Endothelial cell of umbilical vein (primary cell): ENCODE measurements around the gene CNDP1. TPM values are rescaled to one million over a fixed set of nuclear protein-coding genes. Genes with fewer than 3 reads are reported as not detected.

Source experiments
- BruUV-seq: library from RNA; stranded (reverse); fragments of 400-500 nt; replicated peaks from 2 replicates; lab custom pipeline; 2021; lab: Mats Ljungman, UMichigan
- CTCF ChIA-PET: fragments of 300-600, 350-600 bp; sonication (Branson Sonifier 250); formaldehyde crosslinking; loops from one replicate; lab custom pipeline; 2021; ENCODE audit warnings: antibody characterized with exemption, inconsistent platforms; lab: Charles Lee
- POLR2A ChIA-PET: fragments of 300-600, 350-600 bp; sonication (Branson Sonifier 250); formaldehyde crosslinking; loops from one replicate; lab custom pipeline; 2021; ENCODE audit warnings: antibody characterized with exemption, inconsistent platforms; lab: Charles Lee
- DNase-seq: peaks from one replicate; pipeline ENCODE4 v3.0.0-alpha.2; 2011; ENCODE audit warnings: low read depth, low spot score
- FAIRE-seq: peaks from 2 replicates; lab custom pipeline; 2011; peaks lifted over from hg19 to GRCh38; lab: Jason Lieb, UNC
- H2AFZ ChIP-seq: 2 replicates; pipeline ENCODE4 v1.6.0; 2012; ENCODE audit warnings: low read depth, low read length, control low read depth, inconsistent platforms
- H3K27ac ChIP-seq: 2 replicates; pipeline ENCODE4 v1.5.1; 2011; ENCODE audit warnings: low read depth, mild to moderate bottlenecking, control low read depth, low read length, moderate library complexity; ENCODE audit not compliant: insufficient read depth
- H3K27me3 ChIP-seq, 2 experiments: 2 replicates each; pipeline versions ENCODE4 v1.6.0 to v1.6.1; 2011; ENCODE audit warnings: low read length in 2 of 2, mixed read lengths in 1 of 2; ENCODE audit not compliant: control insufficient read depth in 2 of 2, insufficient read depth in 2 of 2
- H3K36me3 ChIP-seq, 2 experiments: 2 replicates in 1 of 2; 3 replicates in 1 of 2; pipeline ENCODE4 v1.5.1; 2011; ENCODE audit warnings: low read length in 2 of 2, mild to moderate bottlenecking in 1 of 2, moderate library complexity in 1 of 2; ENCODE audit not compliant: control insufficient read depth in 2 of 2, insufficient read depth in 2 of 2; ENCODE audit errors: extremely low read depth in 1 of 2
- H3K4me1 ChIP-seq: 3 replicates; pipeline ENCODE4 v1.5.1; 2011; ENCODE audit warnings: mild to moderate bottlenecking, low read length; ENCODE audit not compliant: control insufficient read depth, insufficient read depth; ENCODE audit errors: extremely low read depth
- H3K4me2 ChIP-seq: 2 replicates; pipeline ENCODE4 v1.6.1; 2011; ENCODE audit warnings: low read length, control low read depth, mixed read lengths; ENCODE audit not compliant: insufficient read depth
- H3K4me3 ChIP-seq, 3 experiments: fragments of 200-600 bp in 1 of 3; sonication (generic), shearing (Covaris generic) in 1 of 3; replicated peaks in 1 of 3; 2 replicates each; pipeline ENCODE4 v1.5.1; 2011 to 2016; ENCODE audit warnings: control low read depth in 3 of 3, low read length in 3 of 3, mild to moderate bottlenecking in 2 of 3, inconsistent platforms in 1 of 3, low read depth in 1 of 3, moderate library complexity in 1 of 3; ENCODE audit not compliant: insufficient read depth in 1 of 3
- H3K79me2 ChIP-seq: 2 replicates; pipeline ENCODE4 v1.6.0; 2012; ENCODE audit warnings: low read length, inconsistent platforms; ENCODE audit not compliant: control insufficient read depth, insufficient read depth
- H3K9ac ChIP-seq: replicated peaks from 2 replicates; pipeline ENCODE3; 2011; ENCODE audit warnings: low read length, control low read depth; ENCODE audit not compliant: insufficient read depth; ENCODE audit errors: extremely low read depth
- H3K9me1 ChIP-seq: replicated peaks from 3 replicates; pipeline ENCODE4 v1.6.0; 2011; ENCODE audit warnings: mild to moderate bottlenecking, low read length; ENCODE audit not compliant: control insufficient read depth, insufficient read depth; ENCODE audit errors: extremely low read depth
- H3K9me3 ChIP-seq: replicated peaks from 2 replicates; pipeline ENCODE4 v1.5.1; 2012; ENCODE audit warnings: low read length, inconsistent platforms; ENCODE audit not compliant: control insufficient read depth, insufficient read depth
- H4K20me1 ChIP-seq: replicated peaks from 2 replicates; pipeline ENCODE3; 2011; ENCODE audit warnings: mild to moderate bottlenecking, low read length; ENCODE audit not compliant: control insufficient read depth, insufficient read depth; ENCODE audit errors: extremely low read depth
- CTCF ChIP-seq, 2 donors: IDR thresholded peaks; 1 replicate in 1 of 2; 2 replicates in 1 of 2; pipeline ENCODE4 v1.5.1; 2011; ENCODE audit warnings: low read length in 2 of 2, mild to moderate bottlenecking in 2 of 2, moderate library complexity in 2 of 2, control low read depth in 1 of 2, inconsistent platforms in 1 of 2, low read depth in 1 of 2; ENCODE audit not compliant: insufficient read depth in 1 of 2; ENCODE audit errors: extremely low read depth in 1 of 2
- EZH2 ChIP-seq: IDR thresholded peaks from 2 replicates; pipeline ENCODE4 v1.6.1; 2012; ENCODE audit warnings: borderline replicate concordance, low read depth, mild to moderate bottlenecking, moderate library complexity, low read length, inconsistent platforms; ENCODE audit not compliant: severe bottlenecking
- FOS ChIP-seq: IDR thresholded peaks from 2 replicates; pipeline ENCODE4 v1.6.1; 2011; ENCODE audit warnings: mild to moderate bottlenecking, low read length, moderate library complexity, borderline replicate concordance; ENCODE audit not compliant: insufficient read depth
- GATA2 ChIP-seq: IDR thresholded peaks from 2 replicates; pipeline ENCODE4 v1.7.0; 2011; ENCODE audit warnings: low read depth, mild to moderate bottlenecking, moderate library complexity, mixed read lengths, low read length; ENCODE audit not compliant: insufficient read length, insufficient read depth
- JUN ChIP-seq: IDR thresholded peaks from 2 replicates; pipeline ENCODE4 v1.6.1; 2011; ENCODE audit warnings: borderline replicate concordance, low read depth; ENCODE audit not compliant: insufficient read length, insufficient read depth
- MAX ChIP-seq: IDR thresholded peaks from 2 replicates; pipeline ENCODE4 v1.6.1; 2011; ENCODE audit not compliant: insufficient read depth, insufficient read length
- MYC ChIP-seq: IDR thresholded peaks from one replicate; pipeline ENCODE4 v1.6.1; 2011; ENCODE audit warnings: mild to moderate bottlenecking, low read depth, low read length
- POLR2A ChIP-seq: IDR thresholded peaks from 2 replicates; pipeline ENCODE4 v1.6.1; 2012; ENCODE audit warnings: low read depth, mild to moderate bottlenecking, control low read depth, low read length
- POLR2AphosphoS5 ChIP-seq: IDR thresholded peaks from 2 replicates; pipeline ENCODE4 v1.6.1; 2012; ENCODE audit warnings: low read depth, mild to moderate bottlenecking, control low read depth, low read length, moderate library complexity; ENCODE audit not compliant: insufficient read depth
- dilution Hi-C: fragments of 300-500 bp; cut with MboI; formaldehyde crosslinking; loops from one replicate; pipeline ENCODE4 v1.15.0; 2019; ENCODE audit warnings: low sequenced_read_pairs; ENCODE audit not compliant: extremely low pct_ligation_motif_present
- intact Hi-C: fragments of 100-400 bp; cut with micrococcal nuclease; formaldehyde crosslinking; loops from one replicate; pipeline ENCODE4 v1.10.0; 2022
- polyA plus RNA-seq, 4 experiments: library from polyadenylated mRNA; depleted of rRNA in 3 of 4; stranded (reverse) in 3 of 4; unstranded in 1 of 4; fragments of >200 nt; gene quantifications; 2 replicates each; pipeline versions ENCODE4 v1.2.1 to v1.2.3, GENCODE V29; 2011 to 2012; ENCODE audit warnings: missing spikeins in 1 of 4
- total RNA-seq: library from RNA; stranded (reverse); gene quantifications from 2 replicates; pipeline ENCODE4 v1.2.3, GENCODE V29; 2021

The CNDP1 gene
- total and polyA plus RNA-seq, 2 donors (not counting 3 experiments of a cell fraction or from before 2014, with no cell fraction given): not detected

GRCh38 chr18:74528913-74529312, 5.4 kb upstream of the CNDP1 start:
- Histone ChIP-seq H3K4me1 (no peaks in the 10 kb centered on the region), H3K79me2 (no peaks in the 10 kb centered on the region), H3K27ac (no peak overlapping the region), H2AFZ (no peak overlapping the region), H3K9ac (no peak overlapping the region), H4K20me1 (no peaks in the 10 kb centered on the region), H3K4me3 (no peak overlapping the region), H3K27me3 (peaks cover 0 to 9% of the 10 kb centered on the region in 2 experiments), H3K4me2 (no peak overlapping the region), H3K36me3 (no peaks in the 10 kb centered on the region), H3K9me3 (no peaks in the 10 kb centered on the region), H3K9me1 (no peaks in the 10 kb centered on the region)
- no peak for FAIRE-seq
- DNase-seq: no peak
- POLR2A ChIA-PET: no interaction called here
- TF ChIP-seq CTCF (IDR thresholded peaks at IDR 0.05; ENCODE audit: extremely low read depth in 1 of 2, insufficient read depth in 1 of 2, low read depth in 1 of 2, low read length in 2 of 2) (no peak), MAX (no peak), EZH2 (no peak), MYC (no peak), GATA2 (no peak), POLR2A (no peak), POLR2AphosphoS5 (no peak), JUN (no peak), FOS (no peak)
- dilution Hi-C loops: no loop called here
- CTCF ChIA-PET: no interaction called here
- intact Hi-C loops: no loop called here
- BruUV-seq: no TSS peak
